Stomach (tissue), 4 donors: ENCODE data around the gene TMED9.

ENCODE experiments used
- EP300 ChIP-seq: sonication (generic); formaldehyde crosslinking; IDR thresholded peaks from one replicate; pipeline ENCODE4 v1.6.1; 2017; ENCODE audit warnings: antibody characterized with exemption
- POLR2A ChIP-seq, 4 donors: fragments of 450-650 bp; IDR thresholded peaks; one replicate each; pipeline ENCODE4 v1.6.1; 2016; ENCODE audit warnings: antibody characterized with exemption in 4 of 4, control low read depth in 2 of 4, mild to moderate bottlenecking in 1 of 4, moderate library complexity in 1 of 4
- TF ChIP-seq, protein P1 (sequence below), 7 experiments: fragments of 450-650 bp in 4 of 7; fragments of 200-600 bp in 3 of 7; sonication (generic) in 3 of 7; IDR thresholded peaks; one replicate each; pipeline ENCODE4 v1.5.1; 2016 to 2019; ENCODE audit warnings: antibody characterized with exemption in 7 of 7, control low read depth in 2 of 7, mild to moderate bottlenecking in 1 of 7

GRCh38 chr5:177611446-177612214, 19.6 kb downstream of the TMED9 start:
- TF ChIP-seq, protein P1, sequence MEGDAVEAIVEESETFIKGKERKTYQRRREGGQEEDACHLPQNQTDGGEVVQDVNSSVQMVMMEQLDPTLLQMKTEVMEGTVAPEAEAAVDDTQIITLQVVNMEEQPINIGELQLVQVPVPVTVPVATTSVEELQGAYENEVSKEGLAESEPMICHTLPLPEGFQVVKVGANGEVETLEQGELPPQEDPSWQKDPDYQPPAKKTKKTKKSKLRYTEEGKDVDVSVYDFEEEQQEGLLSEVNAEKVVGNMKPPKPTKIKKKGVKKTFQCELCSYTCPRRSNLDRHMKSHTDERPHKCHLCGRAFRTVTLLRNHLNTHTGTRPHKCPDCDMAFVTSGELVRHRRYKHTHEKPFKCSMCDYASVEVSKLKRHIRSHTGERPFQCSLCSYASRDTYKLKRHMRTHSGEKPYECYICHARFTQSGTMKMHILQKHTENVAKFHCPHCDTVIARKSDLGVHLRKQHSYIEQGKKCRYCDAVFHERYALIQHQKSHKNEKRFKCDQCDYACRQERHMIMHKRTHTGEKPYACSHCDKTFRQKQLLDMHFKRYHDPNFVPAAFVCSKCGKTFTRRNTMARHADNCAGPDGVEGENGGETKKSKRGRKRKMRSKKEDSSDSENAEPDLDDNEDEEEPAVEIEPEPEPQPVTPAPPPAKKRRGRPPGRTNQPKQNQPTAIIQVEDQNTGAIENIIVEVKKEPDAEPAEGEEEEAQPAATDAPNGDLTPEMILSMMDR (IDR thresholded peaks at IDR 0.05): no peak
- TF ChIP-seq POLR2A (IDR thresholded peaks at IDR 0.05): no peak
- TF ChIP-seq EP300: no peak
